GM19035 (cell line): Measurements from ENCODE around the gene FUBP3.
"Not testable (repeated sequence)": the region's sequence is repeated elsewhere in the genome, so short reads cannot be mapped to it uniquely, and the experiment has no call there.

Source experiments
- ATAC-seq: cut with Tn5 transposase; IDR thresholded peaks from one replicate; pipeline ENCODE4 v1.9.1; 2021; ENCODE audit not compliant: unreplicated experiment

FUBP3 gene

DNA sequence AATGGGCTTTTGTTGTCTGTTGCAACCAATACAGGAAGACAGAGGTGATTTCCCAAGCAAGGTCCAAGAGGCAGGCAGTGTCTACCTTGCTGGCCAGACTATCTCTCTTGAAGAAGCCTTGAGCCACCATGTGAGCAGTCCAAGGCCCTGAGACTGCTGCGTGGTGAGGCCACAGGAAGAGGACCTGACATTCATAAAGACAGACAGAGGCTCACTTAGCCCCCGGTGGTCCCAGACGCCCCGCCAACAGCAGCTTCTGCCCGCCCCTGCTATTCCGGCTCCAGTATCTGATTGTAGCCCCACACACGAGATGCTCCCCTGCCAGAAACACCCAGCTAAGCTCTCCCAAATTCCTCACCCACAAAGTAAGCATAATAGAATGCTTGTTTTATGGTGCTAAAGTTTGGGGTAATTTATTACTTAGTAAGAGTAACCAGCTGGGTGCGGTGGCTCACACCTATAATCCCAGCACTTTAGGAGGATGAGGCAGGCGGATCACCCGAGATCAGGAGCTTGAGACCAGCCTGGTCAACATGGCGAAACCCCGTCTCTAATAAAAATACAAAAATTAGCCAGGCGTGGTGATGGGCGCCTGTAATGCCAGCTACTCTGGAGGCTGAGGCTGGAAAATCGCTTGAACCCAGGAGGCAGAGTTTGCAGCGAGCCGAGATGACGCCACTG, 22.8 kb upstream of the FUBP3 start:
- no peak for ATAC-seq

DNA sequence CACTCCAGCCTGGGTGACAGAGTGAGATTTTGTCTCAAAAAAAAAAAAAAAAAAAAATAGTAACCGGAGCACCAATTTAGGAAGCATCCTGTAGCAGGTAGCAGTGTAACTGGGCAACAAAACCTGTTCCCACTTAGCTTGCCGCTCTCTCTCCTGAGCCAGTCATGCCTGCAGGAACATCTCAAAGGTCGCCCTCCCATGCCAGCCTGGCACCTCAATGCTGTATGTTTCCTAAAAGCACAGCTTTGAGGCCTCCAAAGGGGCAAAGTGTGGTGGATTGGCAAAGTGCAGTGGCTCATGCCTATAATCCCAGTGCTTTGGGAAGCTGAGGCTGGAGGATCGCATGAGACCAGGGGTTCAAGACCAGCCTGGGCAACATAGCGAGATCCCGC, 22.3 kb upstream of the FUBP3 start:
- ATAC-seq = no peak

DNA sequence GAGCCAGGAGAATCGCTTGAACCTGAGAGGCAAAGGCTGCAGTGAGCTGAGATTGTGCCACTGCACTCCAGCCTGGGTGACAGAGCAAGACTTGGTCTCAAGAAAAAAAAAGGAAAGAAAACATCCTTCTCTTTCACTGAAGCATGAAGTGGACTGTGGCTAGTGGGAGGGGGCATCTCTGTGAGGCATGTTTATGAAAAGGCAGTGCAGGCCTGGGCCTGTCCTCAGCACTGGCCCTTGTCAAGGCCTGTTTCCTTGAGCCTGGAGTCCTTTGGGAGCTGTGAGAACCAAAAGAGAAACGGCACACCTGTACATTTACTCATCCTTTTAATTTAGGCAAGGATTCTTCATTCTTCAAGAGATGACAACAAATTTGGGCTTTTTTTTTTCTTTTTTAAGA, 18.3 kb upstream of the FUBP3 start:
- no peak for ATAC-seq

DNA sequence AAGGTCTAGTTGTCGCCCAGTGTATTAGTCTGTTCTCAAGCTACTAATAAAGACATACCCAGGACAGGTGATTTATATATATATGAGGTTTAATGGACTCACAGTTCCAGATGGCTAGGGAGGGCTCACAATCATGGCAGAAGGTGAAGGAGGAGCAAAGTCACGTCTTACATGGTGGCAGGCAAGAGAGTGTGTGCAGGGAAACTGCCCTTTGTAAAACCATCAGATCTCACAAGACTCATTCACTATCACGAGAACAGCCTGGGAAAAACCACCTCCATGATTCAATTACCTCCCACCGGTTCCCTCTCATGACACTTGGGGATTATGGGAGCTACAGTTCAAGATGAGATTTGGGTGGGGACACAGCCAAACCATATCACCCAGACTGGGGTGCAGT, 16.9 kb upstream of the FUBP3 start:
- not testable (repeated sequence) for ATAC-seq

DNA sequence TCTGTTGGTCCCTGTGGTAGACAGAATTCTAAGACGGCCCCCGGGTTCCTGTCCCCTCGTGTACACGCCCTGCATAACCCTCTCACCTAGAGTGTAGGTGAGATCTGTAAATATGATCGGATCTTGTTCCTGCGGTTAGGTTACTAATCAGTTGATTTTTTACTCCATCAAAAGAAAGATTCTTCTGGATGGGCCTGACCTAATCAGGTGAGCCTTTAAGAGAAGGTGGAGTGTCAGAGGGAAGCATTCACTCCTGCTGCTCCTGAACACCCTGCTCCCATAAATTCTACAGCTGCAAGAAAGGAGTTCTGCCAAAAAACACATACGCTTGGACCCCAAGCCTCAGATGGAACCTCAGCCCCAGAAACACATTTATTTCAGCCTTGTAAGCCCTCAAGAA, 15.6 kb upstream of the FUBP3 start:
- no peak for ATAC-seq

DNA sequence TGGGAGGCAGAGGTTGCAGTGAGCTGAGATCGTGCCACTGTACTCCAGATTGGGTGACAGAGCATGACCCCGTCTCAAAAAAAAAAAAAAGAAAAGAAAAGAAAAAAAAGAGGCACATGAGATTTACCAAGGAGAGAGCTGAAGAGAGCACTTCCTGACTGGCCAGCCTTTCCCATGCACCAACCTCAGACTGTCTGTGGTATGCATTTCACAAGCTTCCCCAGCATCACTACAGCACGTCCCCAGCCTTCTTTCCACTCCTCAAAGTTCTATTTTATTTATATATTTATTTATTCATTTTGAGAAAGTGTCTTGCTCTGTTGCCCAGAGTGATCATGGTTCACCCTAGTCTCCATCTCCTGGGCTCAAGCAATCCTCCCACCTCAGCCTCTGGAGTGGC, 13.6 kb upstream of the FUBP3 start:
- ATAC-seq = no peak

DNA sequence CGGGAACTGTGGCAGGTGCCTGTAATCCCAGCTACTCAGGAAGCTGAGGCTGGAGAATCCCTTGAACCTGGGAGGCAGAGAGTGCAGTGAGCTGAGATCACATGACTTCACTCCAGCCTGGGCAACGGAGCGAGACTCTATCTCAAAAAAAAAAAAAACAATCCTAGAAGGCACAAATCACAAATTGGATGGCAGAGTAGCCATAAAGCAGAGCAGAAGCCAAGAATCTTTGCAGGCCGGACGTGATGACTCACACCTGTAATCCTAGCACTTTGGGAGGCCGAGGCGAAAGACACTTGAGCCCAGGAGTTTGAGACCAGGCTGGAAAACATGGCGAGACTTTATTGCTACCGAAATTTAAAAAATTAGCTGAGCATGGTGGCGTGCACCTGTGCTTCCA, 9.2 kb upstream of the FUBP3 start:
- ATAC-seq = no peak

DNA sequence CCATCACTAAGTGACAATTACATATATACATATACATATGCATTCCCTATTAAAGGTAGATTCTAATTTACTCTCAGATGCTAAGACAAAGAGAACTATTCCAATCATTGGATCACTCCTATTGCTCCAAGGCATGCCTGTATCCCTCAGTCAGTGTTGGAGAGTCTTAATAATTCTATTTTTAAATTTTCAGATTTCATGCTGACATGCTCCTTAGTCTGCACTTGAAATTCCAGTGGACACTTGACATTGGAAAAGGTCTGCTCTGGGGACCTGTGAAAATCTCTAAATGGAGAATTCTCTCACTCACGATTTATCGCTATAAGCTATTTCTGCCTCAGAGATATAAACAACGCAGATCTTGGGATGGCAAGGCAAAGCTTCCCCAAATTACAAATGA, 3.9 kb upstream of the FUBP3 start:
- ATAC-seq = no peak

DNA sequence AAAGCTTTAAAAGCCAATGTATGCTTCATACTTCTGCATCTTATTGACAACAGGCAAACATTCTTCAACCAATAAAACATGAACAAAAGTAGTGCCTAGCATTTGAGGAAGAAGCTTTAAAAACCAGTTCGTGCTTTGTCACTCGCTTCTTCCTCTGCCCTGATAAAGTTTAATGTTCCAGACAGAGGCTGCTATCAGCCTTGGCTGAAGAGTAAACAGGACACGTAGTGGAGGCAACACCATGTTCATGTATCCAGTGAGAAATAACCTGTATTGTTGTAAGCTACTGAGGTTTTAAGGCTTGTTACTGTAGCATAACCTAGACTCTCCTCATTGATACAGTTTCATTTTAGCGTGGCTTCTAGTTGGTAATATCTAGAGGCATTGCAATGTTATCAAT, 3.2 kb upstream of the FUBP3 start:
- no peak for ATAC-seq

DNA sequence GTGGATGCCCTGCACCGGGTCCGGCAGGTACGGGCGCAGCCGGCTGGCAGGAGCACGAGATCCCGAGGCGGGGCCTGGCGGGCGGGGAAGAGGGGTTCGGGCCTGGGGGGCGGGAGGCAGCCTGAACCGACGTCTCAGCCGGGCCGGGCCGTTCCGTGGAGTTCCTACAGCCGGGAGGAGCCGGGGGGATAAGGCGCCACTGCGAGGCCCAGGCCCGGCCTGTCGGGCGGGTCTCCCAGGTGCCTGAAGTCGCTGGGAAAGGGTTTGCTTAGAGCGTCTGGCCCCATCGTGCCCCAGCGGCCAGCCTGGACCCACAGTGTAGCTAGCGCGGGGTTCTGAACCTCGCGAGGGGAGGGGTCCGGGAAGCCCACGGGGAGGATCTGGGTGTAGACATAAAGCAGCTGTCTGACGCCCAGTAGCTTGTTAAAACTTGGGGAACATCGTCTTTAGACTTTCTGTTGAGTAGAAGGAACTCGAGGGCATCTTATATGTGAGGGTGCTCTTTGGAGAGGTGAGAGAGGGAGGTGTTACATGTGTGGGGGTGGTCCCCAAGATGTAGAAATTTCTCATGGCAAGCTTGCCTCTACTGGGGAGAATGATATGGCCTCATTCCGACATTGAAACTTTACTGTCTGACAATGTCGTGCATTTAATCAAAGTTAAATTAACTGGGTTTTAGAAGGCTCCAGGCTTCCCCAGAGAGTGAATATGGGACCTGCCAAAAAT, 524 bp downstream of the FUBP3 start:
- peak; percentile 24 for ATAC-seq

DNA sequence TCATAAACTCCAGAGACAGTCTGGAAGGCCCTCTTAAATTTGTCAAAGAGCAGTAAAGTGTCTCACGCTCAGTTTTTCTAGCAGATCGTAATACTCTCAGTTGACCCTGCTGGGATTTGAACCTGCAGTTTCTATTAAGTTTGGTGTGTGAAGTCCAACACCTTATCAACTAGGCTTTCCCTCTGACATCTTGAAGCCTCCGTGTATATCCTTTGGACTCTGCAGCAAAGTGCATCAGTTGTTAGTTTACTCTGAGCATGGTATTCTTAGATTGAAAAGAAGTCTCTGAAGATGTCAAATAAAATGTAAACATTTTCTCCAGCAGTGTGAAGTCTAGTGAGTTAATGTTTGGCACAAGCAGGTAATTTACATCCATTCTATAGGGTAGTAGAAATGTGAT, 2.4 kb downstream of the FUBP3 start:
- no peak for ATAC-seq

DNA sequence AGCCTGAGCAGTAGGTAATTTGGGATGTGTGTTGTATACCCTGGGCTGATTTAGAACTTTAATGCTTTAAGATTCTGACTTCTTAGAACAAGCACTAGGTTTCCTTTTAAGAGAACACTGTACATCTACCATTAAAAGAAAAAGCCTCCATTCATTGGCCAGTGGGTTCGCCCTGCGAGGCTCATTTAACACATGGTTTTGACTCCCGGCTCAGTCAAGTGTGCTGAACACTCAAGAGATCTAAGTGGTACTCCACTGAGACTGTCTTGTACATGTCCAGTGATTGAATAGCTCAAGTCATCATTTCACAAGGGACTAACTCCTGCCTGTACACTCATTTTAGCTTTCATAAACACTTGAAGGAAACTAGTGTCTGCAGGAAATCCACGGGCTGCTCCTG, 3.9 kb downstream of the FUBP3 start:
- no peak for ATAC-seq

DNA sequence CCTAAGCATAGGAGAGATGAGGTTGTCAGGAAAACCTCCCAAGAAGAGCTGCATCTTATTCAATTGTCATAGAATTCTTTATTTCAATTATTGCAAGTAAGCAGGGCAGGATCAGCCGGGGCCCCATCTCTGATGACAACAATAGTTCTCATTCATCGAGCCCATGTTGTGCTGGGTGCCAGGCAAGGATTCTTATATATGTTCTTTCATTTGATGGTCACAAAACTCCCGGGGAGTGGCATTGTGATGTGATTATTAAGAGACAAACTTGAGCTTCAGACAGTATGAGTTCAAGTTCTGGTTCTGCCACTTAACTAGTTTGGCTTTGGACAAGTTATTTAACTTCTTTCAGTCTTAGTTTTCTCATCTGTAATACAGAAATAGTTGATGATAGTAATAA, 8.5 kb downstream of the FUBP3 start:
- ATAC-seq = no peak

DNA sequence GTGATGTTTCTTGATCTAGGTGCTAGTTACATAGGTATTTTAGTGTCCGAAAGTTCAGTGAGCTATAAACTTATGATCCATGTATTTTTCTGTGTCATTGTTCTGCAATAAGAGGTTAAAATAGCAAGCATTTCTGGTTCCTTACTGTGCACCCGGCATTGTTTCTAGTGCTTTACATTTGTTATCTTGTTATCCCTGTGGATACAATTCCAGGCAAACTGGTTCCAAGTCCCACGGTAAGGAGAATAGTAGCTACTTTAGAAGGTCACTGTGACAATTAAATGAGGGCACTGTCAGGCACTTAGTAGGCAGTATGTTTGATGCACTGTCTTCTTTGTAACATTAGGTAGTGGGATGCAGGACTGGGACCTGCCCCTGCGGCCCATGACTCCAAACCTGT, 9.0 kb downstream of the FUBP3 start:
- ATAC-seq = no peak

DNA sequence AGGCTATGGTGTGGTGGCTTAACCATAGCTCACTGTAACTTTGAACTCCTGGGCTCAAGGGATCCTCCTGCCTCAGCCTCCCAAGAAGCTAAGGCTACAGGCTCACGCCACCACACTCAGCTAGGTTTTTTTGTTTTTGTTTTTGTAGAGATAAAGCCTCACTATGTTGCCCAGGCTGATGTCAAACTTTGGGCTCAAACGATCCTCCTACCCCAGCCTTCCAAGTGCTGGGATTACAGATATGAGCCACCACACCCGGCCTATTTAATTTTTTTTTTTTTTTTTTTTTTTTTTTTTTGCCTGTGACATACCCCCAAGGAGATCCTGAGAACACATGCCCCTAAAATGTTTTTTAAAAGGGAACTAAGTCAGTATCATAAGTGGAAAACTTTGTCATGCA, 10.4 kb downstream of the FUBP3 start:
- ATAC-seq = no peak

DNA sequence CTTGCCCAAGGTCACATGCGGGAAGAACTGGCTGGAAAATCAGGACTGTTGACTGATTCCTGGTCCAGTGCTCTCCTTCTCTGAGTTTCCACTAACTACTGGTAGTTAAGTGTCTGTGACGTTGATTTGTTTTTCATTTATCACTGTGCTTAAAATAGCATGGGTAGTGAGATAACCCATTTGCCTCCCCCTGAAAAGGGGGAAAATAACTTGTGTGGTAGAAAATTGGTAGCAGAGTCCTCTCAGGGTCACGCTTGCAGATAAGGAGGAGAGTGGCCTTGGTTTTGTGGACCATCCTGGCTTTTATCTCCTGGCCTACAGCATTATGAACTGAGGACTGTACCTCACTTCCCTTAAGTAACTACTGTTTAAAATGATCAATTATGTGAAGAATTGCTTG, 10.9 kb downstream of the FUBP3 start:
- ATAC-seq = no peak

DNA sequence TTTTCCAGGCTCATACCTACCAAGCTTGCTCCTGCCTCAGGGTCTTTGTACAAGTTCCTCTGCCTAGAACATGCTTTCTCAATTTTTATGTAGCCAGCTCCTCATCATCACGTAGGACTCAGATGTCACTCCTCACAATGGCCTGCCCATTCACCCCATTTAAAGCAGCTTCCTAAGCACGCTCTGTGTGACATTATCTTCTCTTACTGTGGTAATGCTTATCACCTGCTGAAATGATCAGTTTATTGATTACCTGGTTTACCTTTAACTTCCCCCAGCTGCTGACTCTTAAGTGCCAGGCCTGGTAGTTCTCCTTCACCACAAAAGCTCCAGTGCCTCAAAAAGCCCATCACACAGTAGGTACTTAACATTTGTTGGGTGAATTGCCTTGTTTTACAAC, 13.6 kb downstream of the FUBP3 start:
- no peak for ATAC-seq

DNA sequence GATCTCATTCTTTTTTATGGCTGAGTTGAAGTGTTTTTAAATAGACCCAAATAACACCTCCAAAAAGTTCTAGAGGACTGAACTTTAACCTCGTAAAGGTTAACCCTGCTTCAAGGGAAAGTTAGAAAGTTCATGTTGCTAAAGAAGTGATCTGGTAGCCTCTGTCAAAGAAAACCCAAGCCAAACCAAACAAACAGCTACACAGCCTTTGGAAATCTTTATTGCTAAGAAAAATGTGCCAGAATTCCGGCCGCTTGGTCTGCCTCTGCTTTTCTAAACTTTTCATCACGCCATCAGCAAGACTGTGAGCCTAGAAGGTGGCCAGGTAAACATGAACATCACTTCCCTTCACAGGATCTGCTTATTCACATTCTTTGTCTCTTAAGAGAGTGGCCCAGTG, 17.9 kb downstream of the FUBP3 start:
- ATAC-seq = no peak

DNA sequence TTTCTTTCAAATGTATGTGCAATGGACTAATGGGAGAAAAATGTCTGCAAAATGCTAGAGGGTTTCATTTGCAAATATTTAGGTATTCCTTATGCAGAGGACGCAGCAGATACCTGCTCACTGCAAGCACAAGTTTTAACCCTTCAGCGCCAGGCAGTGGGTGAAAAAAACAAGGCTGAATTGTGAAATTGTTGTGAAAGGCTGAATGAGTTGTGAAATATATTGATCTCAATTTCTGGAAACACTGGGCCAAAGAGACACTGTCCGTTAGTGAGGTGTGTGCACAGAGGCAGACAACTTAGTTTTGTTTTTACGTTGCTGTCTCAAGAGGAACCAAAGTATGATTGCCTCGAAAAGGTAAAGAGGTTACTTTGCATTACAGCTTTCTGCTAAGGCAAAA, 18.8 kb downstream of the FUBP3 start:
- ATAC-seq = no peak

DNA sequence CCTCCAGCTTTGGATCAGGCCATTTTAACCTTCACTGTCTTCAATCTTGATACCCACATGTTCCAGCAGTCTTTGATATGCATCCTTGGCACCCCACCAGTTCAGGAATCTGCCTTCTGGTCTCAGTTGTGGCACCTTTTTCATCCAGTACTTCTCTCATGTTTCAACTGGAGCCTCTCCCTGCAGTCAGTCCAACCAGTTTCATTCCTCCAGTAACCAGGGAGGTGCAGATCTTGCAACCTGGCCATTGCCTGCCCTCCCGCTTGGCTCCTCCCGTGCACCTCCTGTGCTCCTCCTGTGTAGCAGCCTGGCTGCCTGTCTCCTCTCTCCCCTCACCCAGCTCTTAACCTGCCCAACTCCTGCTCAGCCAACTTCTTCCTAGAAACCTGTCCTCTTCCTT, 20.2 kb downstream of the FUBP3 start:
- no peak for ATAC-seq

DNA sequence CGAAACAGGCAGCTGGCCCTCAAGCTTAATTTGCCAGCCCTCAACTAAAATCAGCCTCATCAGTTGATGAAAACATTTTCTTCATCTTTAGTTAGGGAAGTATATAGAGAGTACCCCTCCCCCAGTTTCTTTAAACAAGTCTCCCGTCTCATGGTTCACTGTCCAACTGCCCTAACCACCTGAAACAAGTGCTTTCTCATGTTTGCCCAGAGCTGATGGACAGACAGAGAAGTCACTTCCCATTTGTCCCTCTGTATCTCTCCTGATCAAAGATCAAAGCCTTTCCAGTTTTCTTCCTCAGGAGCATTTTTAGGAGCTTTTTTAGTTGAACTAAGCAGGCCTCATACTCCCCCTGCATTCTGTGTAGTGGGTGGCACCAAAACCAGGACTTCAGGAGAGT, 21.7 kb downstream of the FUBP3 start:
- no peak for ATAC-seq

DNA sequence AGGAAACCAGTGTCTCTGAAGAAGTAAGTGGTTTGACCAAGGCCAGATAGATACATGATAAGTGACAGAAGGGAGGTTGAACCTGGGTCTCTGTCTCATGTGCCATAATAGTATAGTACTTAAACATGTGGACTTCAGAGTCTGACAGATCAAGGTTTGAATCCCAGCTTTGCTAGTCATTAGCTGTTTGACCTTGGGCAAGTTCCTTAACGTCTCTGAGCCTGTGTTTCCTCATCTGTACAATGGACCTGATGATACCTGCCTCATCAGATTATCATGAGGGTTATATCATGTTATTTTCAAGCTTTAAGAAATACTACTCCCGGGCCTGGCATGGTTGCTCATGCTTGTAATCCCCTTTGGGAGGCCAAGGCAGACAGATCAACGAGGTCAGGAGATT, 24.9 kb downstream of the FUBP3 start:
- ATAC-seq = no peak
